ENCODE data around the gene HID1.

The HID1 gene

DNA sequence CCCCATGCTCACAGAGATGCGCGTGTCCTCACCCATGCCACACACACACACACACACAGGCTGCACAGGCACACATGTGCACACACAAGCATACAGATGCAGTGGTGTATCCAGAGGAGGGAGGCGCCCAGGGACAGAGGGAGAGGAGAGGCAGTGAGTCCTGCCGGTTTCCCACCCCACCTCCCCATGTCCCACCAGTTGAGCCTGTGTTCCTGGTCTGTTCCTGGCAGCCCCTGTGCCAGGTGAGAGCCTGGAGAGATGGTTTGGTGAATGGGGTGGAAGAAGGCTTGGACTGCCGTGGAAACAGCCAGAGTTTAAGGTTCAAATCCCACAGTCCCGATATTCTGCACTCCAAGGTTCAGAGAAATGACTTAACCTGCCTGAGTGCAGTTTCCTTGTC lies 68.9 kb downstream of the HID1 start:
- Mint-ChIP-seq H3K36me3 (no peaks in the 10 kb centered on the region), H3K9me3 (no peaks in the 10 kb centered on the region), H3K27ac (no peak overlapping the region), H3K4me1 (no peaks in the 10 kb centered on the region), H3K4me3 (no peak overlapping the region), H3K27me3 (peaks cover 41 to 48% of the 10 kb centered on the region in 2 donors)
- DNase-seq (no peak), ATAC-seq (replicated peaks) (no peak)

GRCh38 chr17:74903034-74903433 lies 69.5 kb downstream of the HID1 start:
- Mint-ChIP-seq H3K4me1 (no peaks in the 10 kb centered on the region), H3K36me3 (no peaks in the 10 kb centered on the region), H3K27me3 (peaks cover 46 to 50% of the 10 kb centered on the region in 2 donors), H3K27ac (no peak overlapping the region), H3K9me3 (no peaks in the 10 kb centered on the region), H3K4me3 (no peak overlapping the region)
- ATAC-seq (replicated peaks) (no peak), DNase-seq (no peak)

- Mint-ChIP-seq H3K27me3 (peaks cover 51 to 54% of the 10 kb centered on the region in 2 donors), H3K4me3 (no peak overlapping the region)
- ATAC-seq (replicated peaks): no peak
These were observed 71.0 kb downstream of the HID1 start for GRCh38 chr17:74901353-74902135.

More at GRCh38 chr17:74901353-74902135, 71.0 kb downstream of the HID1 start:
- no peak for DNase-seq
- Mint-ChIP-seq H3K36me3 (no peaks in the 10 kb centered on the region), H3K9me3 (no peaks in the 10 kb centered on the region), H3K4me1 (no peaks in the 10 kb centered on the region), H3K27ac (no peak overlapping the region)
